Heart right ventricle (tissue), 16 donors: ENCODE data around the gene TBC1D14. TPM values are rescaled to one million over a fixed set of nuclear protein-coding genes. Genes with fewer than 3 reads are reported as not detected.

Source experiments
- ATAC-seq, 8 donors: fragments of 200-7000 bp; cut with Tn5 transposase; one replicate each; pipeline ENCODE4 v1.9.1; 2020; ENCODE audit warnings: mild to moderate bottlenecking in 8 of 8, moderate library complexity in 8 of 8, moderate number of reproducible peaks in 1 of 8
- DNase-seq, 2 donors: peaks; one replicate each; pipeline ENCODE4 v3.0.0-alpha.2; 2020
- H3K27ac ChIP-seq, 10 donors: fragments of 200-600 bp; sonication (generic) in 2 of 10; one replicate each; pipeline versions ENCODE4 v1.5.0 to v1.8.0; 2020 to 2022; ENCODE audit warnings: mild to moderate bottlenecking in 3 of 10
- H3K27me3 ChIP-seq, 7 donors: fragments of 200-600 bp; one replicate each; pipeline ENCODE4 v1.8.0; 2021 to 2022; ENCODE audit warnings: mild to moderate bottlenecking in 2 of 7
- H3K36me3 ChIP-seq, 9 donors: fragments of 200-600 bp; sonication (generic) in 1 of 9; one replicate each; pipeline versions ENCODE4 v1.5.0 to v1.8.0; 2020 to 2022; ENCODE audit warnings: mild to moderate bottlenecking in 2 of 9
- H3K4me1 ChIP-seq, 9 donors: fragments of 200-600 bp; sonication (generic) in 1 of 9; one replicate each; pipeline versions ENCODE4 v1.5.0 to v1.8.0; 2020 to 2022; ENCODE audit warnings: mild to moderate bottlenecking in 4 of 9
- H3K4me3 ChIP-seq, 10 donors: fragments of 200-600 bp; sonication (generic) in 2 of 10; one replicate each; pipeline versions ENCODE4 v1.5.0 to v1.8.0; 2020 to 2022; ENCODE audit warnings: mild to moderate bottlenecking in 7 of 10, moderate library complexity in 2 of 10
- H3K9me3 ChIP-seq, 11 donors: fragments of 200-600 bp in 10 of 11; sonication (generic) in 2 of 11; one replicate each; pipeline versions ENCODE4 v1.5.0 to v1.8.0; 2013 to 2022; ENCODE audit warnings: mild to moderate bottlenecking in 2 of 11, control low read depth in 1 of 11, moderate library complexity in 1 of 11
- CTCF ChIP-seq, 9 donors: fragments of 200-600 bp; sonication (generic) in 2 of 9; IDR thresholded peaks; one replicate each; pipeline versions ENCODE4 v1.5.0 to v1.8.0; 2021 to 2022; ENCODE audit warnings: antibody characterized with exemption in 9 of 9, mild to moderate bottlenecking in 5 of 9, moderate library complexity in 1 of 9
- whole genome bisulfite sequencing, 2 donors: extraction: QIAGEN DNeasy Blood & Tissue Kit; methylation state at CpG; one replicate each; pipeline ENCODE4 v1.1.7; 2013; ENCODE audit warnings: inconsistent platforms in 1 of 2; 5-methylcytosine and 5-hydroxymethylcytosine counted together
- intact Hi-C, 10 donors: fragments of 100-400 bp; cut with DNase I; formaldehyde crosslinking; loops; one replicate each; pipeline versions ENCODE4 v1.11.1 to v1.14.2; 2022
- polyA plus RNA-seq, 2 donors: library from polyadenylated mRNA; stranded (reverse); fragments of 200-250 nt; gene quantifications; one replicate each; pipeline ENCODE4 v1.2.3, GENCODE V29; 2013
- total RNA-seq, 10 donors: library from RNA; stranded (reverse); fragmentation: NEBNext Ultra II Directional in 3 of 10; extraction: Animal tissue kit (Norgen Biotek cat#: 25700) in 3 of 10; gene quantifications; one replicate each; pipeline versions ENCODE4 v1.2.1 to v1.2.4, GENCODE V29; 2021 to 2023
- donor health status: Arrhythmogenic right ventricular cardiomyopathy.
- donor health status: ischemic (EF 13 %, LVEDD 7.1; RV severe dilation, severe dysfunction).
- donor health status: healthy with polysubstance abuse.
- donor health status: DM: no; HTN: yes; CAD: no.
- donor health status: DM: no; HTN: no; CAD: no.
- donor health status: ischemic (EF 25% LVEDD 6.9; RV normal size, moderate dysfunction).
- donor health status: ischemic (EF 25% LVEDD 5.7; RV mildly dilated, moderate dysfunction).
- donor health status: healthy.
- donor health status: DM: yes; HTN: yes; CAD: no.
- donor health status: Ischemic cardiomyopathy.
- donor health status: ischemic (EF 35%, LVEDD 5.7; RV mildly dilated, moderate dysfunction).
- donor health status: nonischemic (EF 11% LVEDD 7.7; RV severe dilation, severe dysfunction).
- donor health status: DM: yes; HTN: yes; CAD: no.
- donor health status: PGD.
- donor health status: ischemic (EF 29% LVEDD 5.4; RV normal size, mild dysfunction).
- donor health status: nonischemic (EF 23%, LVEDD 6.1; RV moderate dilation, normal function).

TBC1D14 gene
- total and polyA plus RNA-seq, 12 donors, result 10.5 to 43.7 (median 32.6) TPM

- no peak overlapping the region for H3K27ac ChIP-seq
- H3K4me1 ChIP-seq, result peaks cover 0 to 28% (median 16%) of the 10 kb centered on the region in 9 donors
- TF ChIP-seq CTCF (IDR thresholded peaks at IDR 0.05), result no peak
- 89 to 92% methylated on average over 29 of the region's 29 CpGs for WGBS, 2 donors
- no peak for ATAC-seq
- H3K36me3 ChIP-seq, result no peaks in the 10 kb centered on the region
- H3K4me3 ChIP-seq, result no peak overlapping the region
- no peak for DNase-seq
- peaks cover 0 to 14% (median 0%) of the 10 kb centered on the region in 11 donors for H3K9me3 ChIP-seq
- intact Hi-C loops, result no loop called here
- no peaks in the 10 kb centered on the region for H3K27me3 ChIP-seq
Measured at GRCh38 chr4:6894528-6895498, 14.8 kb upstream of the TBC1D14 start.

GRCh38 chr4:6896035-6896434 is 13.6 kb upstream of the TBC1D14 start:
- H3K27me3 ChIP-seq, result no peaks in the 10 kb centered on the region
- ATAC-seq (no peak), DNase-seq (no peak)
- intact Hi-C loops, result no loop called here
- H3K36me3 ChIP-seq, result no peaks in the 10 kb centered on the region
- no peak overlapping the region for H3K4me3 ChIP-seq
- TF ChIP-seq CTCF (IDR thresholded peaks at IDR 0.05), result no peak
- WGBS, 2 donors, result 85% methylated on average over 5 of the region's 5 CpGs; no CpG with 5 or more reads in 1 of the 2 donors
- H3K4me1 ChIP-seq, result peaks cover 0 to 27% (median 13%) of the 10 kb centered on the region in 9 donors
- no peak overlapping the region for H3K27ac ChIP-seq
- H3K9me3 ChIP-seq, result peaks cover 0 to 2% (median 0%) of the 10 kb centered on the region in 11 donors

GRCh38 chr4:6898763-6899162 is 10.9 kb upstream of the TBC1D14 start:
- WGBS, 2 donors, result 86 to 88% methylated on average over 3 of the region's 3 CpGs
- Histone ChIP-seq H3K36me3 (no peaks in the 10 kb centered on the region), H3K4me3 (no peak overlapping the region), H3K4me1 (peaks cover 0 to 7% (median 3%) of the 10 kb centered on the region in 9 donors), H3K9me3 (no peaks in the 10 kb centered on the region), H3K27me3 (no peaks in the 10 kb centered on the region), H3K27ac (peak overlapping the region in 1 of 10 donors; percentile 76)
- DNase-seq, result no peak
- no peak for ATAC-seq
- intact Hi-C loops, result no loop called here
- no peak for TF ChIP-seq CTCF (IDR thresholded peaks at IDR 0.05)

GRCh38 chr4:6900181-6900812 is 9.3 kb upstream of the TBC1D14 start:
- H3K4me3 ChIP-seq, result no peak overlapping the region
- WGBS, 2 donors, result 94% methylated on average over 10 of the region's 10 CpGs
- H3K4me1 ChIP-seq, result peaks cover 0 to 7% (median 3%) of the 10 kb centered on the region in 9 donors
- H3K27me3 ChIP-seq, result no peaks in the 10 kb centered on the region
- TF ChIP-seq CTCF (IDR thresholded peaks at IDR 0.05), result no peak
- no peak for DNase-seq
- H3K36me3 ChIP-seq, result no peaks in the 10 kb centered on the region
- no peaks in the 10 kb centered on the region for H3K9me3 ChIP-seq
- intact Hi-C loops, result loop anchor here in 2 of 10 donors (5.0 to 10.0 kb wide), 2 partner anchors 172 to 175 kb away; no protein-coding TSS in a partner anchor
- no peak for ATAC-seq
- H3K27ac ChIP-seq, result peak overlapping the region in 1 of 10 donors; percentile 76
